ENCODE results near the gene TMEM271.

TMEM271 gene

DNA sequence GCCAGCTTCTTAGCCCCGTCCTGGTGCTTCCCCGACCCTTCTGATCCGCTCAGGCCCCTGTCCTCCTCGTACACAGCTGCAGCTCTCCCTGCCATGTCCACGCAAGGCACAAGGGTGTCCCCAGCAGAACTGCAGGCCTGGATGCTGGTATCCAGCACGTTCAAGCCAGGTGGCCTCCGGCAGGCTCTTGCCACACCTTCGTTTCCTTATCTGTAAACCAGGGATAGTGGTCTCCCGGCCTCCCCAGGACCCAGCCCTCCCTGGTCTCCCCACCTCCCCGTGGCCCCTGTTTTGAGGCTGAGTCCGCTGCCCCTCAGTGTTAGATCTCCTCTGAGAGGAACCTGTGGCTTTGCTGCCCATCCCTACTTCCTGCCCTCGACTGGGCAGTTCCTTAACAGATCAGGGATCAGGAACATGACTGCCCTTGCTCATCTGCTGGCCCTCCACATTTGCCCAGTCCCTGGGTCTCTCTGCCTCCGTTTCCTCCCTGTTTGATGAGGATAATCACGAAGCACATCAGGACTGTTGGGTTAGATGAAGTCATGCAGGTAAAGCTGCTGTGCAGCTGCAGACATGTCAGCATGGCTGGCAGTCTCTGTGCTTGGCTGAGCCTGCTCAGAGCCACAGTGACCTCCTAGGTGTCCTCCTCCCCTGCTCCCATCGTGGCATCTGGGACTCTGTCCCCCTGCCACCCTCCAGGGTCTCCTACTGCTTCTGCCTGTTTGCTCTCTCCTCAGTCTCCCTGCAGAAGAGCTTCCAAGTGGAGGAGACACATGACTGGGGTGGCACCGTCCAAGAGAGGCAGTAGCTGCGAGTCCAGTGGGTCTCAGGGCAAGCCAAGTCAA is 44.2 kb downstream of the TMEM271 start:
- DNase-seq = no peak

DNA sequence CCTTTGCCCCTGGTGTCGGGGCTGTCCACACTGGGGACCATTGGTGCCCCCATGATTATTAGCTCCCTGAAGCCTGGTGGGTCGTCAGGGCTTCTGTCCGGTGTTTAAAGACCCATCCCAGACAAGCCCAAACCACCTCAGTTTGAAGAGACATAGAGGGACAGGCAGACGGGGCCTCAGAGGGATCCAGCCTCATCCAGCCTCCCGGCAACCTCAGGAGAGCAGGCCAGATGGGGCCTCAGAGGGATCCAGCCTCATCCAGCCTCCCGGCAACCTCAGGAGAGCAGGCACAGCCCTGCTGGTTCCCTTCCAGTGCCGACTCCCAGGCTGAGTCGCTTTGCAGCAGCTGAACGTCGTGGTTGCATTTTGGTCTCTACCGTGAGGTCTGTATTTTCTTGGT is 45.0 kb downstream of the TMEM271 start:
- no peak for DNase-seq

DNA sequence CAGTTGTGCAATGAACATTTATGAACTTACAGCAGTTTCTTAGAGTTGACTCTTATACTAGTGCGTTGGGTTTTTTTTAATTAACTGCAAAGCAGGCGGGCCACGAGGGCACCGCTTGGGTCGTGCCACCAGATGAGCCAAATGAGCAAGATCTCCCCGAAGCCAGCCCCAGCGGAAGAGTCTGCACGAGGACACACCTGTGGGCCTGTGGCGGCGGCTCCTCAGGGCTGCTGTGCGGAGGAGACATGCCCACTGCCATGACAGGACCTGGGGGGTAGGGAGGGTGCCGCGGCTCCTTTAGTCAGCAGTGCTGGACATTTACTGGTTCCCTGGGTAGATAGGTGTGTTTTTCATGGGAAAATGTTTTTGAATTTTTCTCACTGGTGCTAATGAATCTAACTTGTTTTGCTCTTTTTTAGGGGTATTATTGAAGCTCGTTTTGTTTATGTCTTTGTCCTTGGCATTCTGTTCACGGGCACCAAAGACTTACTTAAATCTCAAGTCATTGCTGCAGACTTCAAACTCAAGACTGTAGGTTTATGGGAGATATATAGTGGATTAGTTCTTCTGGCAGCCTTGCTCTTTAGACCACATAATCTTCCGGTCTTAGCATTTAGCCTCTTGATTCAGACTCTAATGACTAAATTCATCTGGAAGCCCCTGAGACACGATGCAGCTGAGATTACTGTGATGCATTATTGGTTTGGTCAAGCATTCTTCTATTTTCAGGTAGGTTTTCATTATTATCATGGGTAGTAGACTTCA is 45.9 kb downstream of the TMEM271 start:
- no peak for DNase-seq

- DNase-seq = no peak
Observed at GRCh38 chr4:529563-529962, 46.5 kb downstream of the TMEM271 start.

GRCh38 chr4:528835-529234 is 47.3 kb downstream of the TMEM271 start:
- no peak for DNase-seq

- DNase-seq = no peak
Observed at GRCh38 chr4:528296-528695, 47.8 kb downstream of the TMEM271 start.

DNA sequence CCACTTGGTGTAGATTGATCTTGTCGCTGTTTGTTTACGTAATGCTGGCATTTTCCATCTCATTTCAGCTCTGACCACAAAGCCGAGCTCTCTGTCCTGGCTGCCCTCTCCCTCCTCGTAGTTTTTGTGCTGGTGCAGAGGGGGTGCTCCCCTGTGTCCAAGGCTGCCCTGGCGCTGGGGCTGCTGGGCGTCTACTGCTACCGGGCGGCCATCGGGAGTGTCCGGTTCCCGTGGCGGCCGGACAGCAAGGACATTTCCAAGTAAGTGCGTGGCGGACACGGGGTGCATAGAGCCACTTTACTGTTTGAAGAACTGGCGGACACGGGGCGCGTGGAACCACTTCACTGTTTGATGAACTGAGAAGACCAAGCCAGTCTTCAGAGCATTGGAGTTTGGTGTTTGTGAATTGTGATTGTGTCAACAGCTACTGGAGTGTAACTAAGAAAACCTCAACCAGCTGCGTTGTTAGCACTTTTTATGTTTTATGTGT is 49.1 kb downstream of the TMEM271 start:
- no peak for DNase-seq

GRCh38 chr4:526189-526909 is 49.7 kb downstream of the TMEM271 start:
- DNase-seq = no peak

DNA sequence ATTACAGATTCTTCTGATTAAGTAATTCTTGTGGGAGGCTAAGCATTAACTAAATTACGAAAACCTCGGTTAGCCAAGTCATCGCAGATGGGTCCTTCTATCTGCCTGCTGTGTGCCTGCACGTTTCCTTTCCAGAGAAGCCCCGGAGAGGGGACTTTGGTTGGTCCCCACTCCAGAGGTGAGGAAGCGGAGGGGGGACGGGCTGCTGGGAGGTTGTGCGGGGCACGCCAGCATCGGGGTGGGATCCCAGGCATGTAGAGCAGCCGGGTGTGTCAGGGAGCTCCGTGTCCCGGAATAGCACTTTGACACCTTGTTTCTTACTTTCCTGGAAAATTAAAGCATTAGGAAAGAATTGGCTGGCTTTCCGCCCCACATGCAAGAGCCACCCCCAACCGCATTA is 50.4 kb downstream of the TMEM271 start:
- no peak for DNase-seq

- no peak for DNase-seq
Observed at GRCh38 chr4:524196-524595, 51.9 kb downstream of the TMEM271 start.
